Measurements from ENCODE around the gene HID1. TPM values are rescaled to one million over a fixed set of nuclear protein-coding genes. Genes with fewer than 3 reads are reported as not detected.

The HID1 gene
- total RNA-seq, 1 donor from 2014 or later, result 11.8 TPM

DNA sequence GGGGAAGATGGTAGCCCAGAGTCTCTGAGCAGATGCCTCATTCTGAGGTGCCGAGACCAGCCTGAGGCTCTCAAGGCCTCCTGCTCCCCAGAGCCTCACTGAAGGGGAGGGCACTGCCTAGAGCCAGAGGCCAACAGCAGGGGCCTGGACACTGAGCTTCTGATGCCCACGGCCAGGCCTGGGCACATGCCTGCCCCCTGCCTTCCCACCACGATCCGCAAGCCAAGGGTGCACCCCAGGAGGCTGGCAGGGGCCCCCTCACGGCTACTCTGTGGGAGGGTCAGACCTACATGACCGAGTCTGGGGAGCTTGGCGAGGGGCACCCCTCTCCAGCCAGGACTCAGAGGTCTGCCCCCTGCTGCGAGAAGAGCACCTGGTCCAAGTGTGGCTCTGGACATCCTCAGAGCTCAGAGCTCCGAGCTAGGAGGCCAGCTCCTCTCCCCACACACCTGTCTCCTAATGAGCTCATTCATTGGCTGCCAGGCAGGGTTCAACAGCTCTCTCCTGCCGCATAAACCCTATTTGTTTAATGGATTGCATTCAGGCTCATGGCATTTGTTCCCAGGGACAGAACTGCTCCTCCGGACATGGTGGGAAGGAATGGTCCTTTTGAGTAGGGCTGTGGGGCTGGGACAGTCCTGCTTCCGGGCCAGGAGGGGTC, 23.0 kb downstream of the HID1 start:
- H3K4me1 Mint-ChIP-seq, result no peaks in the 10 kb centered on the region

DNA sequence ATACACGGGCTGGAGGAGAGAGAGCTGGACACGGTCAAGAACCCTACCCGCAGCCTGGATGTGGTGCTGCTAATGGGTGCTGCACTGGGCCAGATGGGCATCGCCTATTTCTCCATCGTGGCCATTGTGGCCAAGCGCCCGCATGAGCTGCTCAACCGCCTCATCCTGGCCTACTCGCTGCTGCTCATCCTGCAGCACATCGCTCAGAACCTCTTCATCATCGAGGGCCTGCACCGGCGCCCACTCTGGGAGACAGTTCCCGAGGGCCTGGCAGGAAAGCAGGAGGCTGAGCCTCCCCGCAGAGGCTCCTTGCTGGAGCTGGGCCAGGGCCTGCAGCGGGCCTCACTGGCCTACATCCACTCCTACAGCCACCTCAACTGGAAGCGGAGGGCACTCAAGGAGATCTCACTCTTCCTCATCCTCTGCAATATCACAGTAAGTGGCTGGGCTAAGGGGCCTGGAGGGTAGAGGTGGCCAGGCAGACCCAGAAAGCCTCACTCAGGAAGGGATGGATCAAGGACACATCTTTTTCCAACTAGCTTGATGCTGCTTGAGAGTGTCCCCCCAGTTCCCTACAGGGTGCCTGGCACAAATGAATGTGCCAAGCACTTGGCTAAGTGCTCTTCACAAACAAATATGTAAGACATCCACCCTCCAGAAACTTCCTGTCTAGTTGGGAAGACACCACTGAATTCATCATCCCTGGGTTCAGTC, 25.4 kb downstream of the HID1 start:
- no peak for DNase-seq (ENCODE audit: low read depth, low spot score)
- no peaks in the 10 kb centered on the region for H3K4me1 Mint-ChIP-seq
- no peaks in the 10 kb centered on the region for H3K9me3 Mint-ChIP-seq
- peaks cover 47% of the 10 kb centered on the region for H3K27me3 Mint-ChIP-seq (ENCODE audit: low read depth)
- H3K36me3 Mint-ChIP-seq (ENCODE audit: low read depth), result no peaks in the 10 kb centered on the region
- H3K27ac Mint-ChIP-seq (ENCODE audit: unreplicated experiment), result no peak overlapping the region
- no peak overlapping the region for H3K4me3 Mint-ChIP-seq
- TF ChIP-seq, protein P1, sequence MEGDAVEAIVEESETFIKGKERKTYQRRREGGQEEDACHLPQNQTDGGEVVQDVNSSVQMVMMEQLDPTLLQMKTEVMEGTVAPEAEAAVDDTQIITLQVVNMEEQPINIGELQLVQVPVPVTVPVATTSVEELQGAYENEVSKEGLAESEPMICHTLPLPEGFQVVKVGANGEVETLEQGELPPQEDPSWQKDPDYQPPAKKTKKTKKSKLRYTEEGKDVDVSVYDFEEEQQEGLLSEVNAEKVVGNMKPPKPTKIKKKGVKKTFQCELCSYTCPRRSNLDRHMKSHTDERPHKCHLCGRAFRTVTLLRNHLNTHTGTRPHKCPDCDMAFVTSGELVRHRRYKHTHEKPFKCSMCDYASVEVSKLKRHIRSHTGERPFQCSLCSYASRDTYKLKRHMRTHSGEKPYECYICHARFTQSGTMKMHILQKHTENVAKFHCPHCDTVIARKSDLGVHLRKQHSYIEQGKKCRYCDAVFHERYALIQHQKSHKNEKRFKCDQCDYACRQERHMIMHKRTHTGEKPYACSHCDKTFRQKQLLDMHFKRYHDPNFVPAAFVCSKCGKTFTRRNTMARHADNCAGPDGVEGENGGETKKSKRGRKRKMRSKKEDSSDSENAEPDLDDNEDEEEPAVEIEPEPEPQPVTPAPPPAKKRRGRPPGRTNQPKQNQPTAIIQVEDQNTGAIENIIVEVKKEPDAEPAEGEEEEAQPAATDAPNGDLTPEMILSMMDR (conservative IDR thresholded peaks at IDR 0.05), result no peak

More for the DNA sequence above, 23.0 kb downstream of the HID1 start:
- Mint-ChIP-seq H3K36me3 (ENCODE audit: low read depth) (no peaks in the 10 kb centered on the region), H3K4me3 (no peak overlapping the region), H3K27ac (ENCODE audit: unreplicated experiment) (no peak overlapping the region), H3K27me3 (ENCODE audit: low read depth) (peaks cover 27% of the 10 kb centered on the region), H3K9me3 (no peaks in the 10 kb centered on the region)
- DNase-seq (ENCODE audit: low read depth, low spot score), result no peak
- TF ChIP-seq, protein P1 (conservative IDR thresholded peaks at IDR 0.05), result no peak

DNA sequence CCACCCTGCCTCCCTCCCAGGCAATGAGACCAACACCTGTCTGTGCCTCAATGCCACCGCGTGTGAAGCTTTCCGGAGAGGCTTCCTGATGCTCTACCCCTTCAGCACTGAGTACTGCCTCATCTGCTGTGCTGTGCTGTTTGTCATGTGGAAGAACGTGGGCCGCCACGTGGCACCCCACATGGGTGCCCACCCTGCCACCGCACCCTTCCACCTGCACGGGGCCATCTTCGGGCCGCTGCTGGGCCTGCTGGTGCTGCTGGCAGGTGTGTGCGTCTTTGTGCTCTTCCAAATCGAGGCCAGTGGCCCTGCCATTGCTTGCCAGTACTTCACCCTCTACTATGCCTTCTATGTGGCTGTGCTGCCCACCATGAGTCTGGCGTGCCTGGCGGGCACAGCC, 25.9 kb downstream of the HID1 start:
- Mint-ChIP-seq H3K9me3 (no peaks in the 10 kb centered on the region), H3K36me3 (ENCODE audit: low read depth) (no peaks in the 10 kb centered on the region), H3K27ac (ENCODE audit: unreplicated experiment) (no peak overlapping the region), H3K4me3 (no peak overlapping the region), H3K27me3 (ENCODE audit: low read depth) (peaks cover 53% of the 10 kb centered on the region), H3K4me1 (no peaks in the 10 kb centered on the region)
- TF ChIP-seq, protein P1 (conservative IDR thresholded peaks at IDR 0.05), result no peak
- no peak for DNase-seq (ENCODE audit: low read depth, low spot score)

DNA sequence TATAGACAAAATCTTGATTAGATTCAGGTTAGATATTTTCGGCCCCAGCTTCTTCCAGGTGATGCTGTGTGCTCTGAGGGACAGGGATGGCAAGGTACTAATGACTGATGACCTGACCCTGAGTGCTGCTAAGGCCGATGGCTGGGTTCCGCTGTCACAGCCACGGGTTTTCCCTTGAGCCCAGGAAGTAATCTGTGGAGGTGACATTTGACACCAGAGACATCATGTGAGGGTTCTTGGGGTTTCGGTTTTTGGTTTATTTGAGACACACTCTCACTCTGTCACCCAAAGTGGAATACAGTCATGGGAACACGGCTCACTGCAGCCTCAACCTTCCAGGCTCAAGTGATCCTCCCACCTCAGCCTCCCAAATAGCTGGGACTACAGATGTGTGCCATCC, 27.0 kb downstream of the HID1 start:
- Mint-ChIP-seq H3K36me3 (ENCODE audit: low read depth) (no peaks in the 10 kb centered on the region), H3K27me3 (ENCODE audit: low read depth) (peaks cover 59% of the 10 kb centered on the region), H3K27ac (ENCODE audit: unreplicated experiment) (no peak overlapping the region), H3K4me1 (no peaks in the 10 kb centered on the region), H3K4me3 (no peak overlapping the region), H3K9me3 (no peaks in the 10 kb centered on the region)
- no peak for DNase-seq (ENCODE audit: low read depth, low spot score)
- TF ChIP-seq, protein P1 (conservative IDR thresholded peaks at IDR 0.05), result no peak

DNA sequence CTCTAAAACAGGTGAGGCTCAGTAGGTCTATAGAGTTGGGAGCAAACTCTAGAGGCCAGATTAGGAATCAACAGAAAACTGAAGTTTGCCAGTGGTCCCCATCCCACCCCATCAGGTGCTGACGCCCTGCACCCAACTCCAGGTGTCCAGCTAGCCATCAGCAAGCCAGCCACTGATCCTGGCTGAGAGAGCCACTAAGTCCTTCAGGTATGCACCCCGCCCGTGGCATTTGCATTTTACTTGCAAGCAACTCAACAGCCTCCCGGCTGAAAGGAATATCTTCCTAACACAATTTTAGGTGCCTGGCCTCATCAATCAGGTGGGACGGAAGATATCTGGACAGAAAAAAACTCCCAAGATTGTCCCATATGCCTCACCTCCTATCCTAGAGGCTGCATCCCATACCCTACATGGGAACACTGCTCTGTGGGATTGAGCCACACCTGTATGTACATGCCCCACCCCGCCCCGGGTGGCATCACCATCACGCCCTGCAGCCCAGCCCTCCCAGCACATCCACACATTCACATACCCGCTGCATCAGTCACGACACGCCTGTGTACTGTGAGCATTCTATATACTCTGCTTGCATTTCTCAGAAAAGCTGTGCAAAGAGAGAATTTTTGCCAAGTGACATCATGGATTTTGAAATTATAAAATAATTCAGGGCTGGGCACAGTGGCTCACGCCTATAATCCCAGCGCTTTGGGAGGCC, 28.6 kb downstream of the HID1 start:
- no peak for DNase-seq (ENCODE audit: low read depth, low spot score)
- H3K4me3 Mint-ChIP-seq, result no peak overlapping the region
- TF ChIP-seq, protein P1 (conservative IDR thresholded peaks at IDR 0.05), result no peak
- H3K4me1 Mint-ChIP-seq, result no peaks in the 10 kb centered on the region
- no peaks in the 10 kb centered on the region for H3K36me3 Mint-ChIP-seq (ENCODE audit: low read depth)
- H3K27me3 Mint-ChIP-seq (ENCODE audit: low read depth), result peaks cover 74% of the 10 kb centered on the region
- no peaks in the 10 kb centered on the region for H3K9me3 Mint-ChIP-seq
- no peak overlapping the region for H3K27ac Mint-ChIP-seq (ENCODE audit: unreplicated experiment)
